Osteoblast (primary cell): ENCODE results near the gene REXO1. TPM values are rescaled to one million over a fixed set of nuclear protein-coding genes. Genes with fewer than 3 reads are reported as not detected.
"Not testable (repeated sequence)": the region's sequence is repeated elsewhere in the genome, so short reads cannot be mapped to it uniquely, and the experiment has no call there.

ENCODE experiments used
- DNase-seq: peaks from one replicate; pipeline ENCODE4 v3.0.0; 2011; ENCODE audit warnings: low spot score, mixed read lengths; ENCODE audit not compliant: insufficient read length; ENCODE audit errors: missing footprints
- H2AFZ ChIP-seq: 2 replicates; pipeline ENCODE4 v1.6.0; 2011; ENCODE audit warnings: mild to moderate bottlenecking, low read length
- H3K27ac ChIP-seq: 2 replicates; pipeline ENCODE4 v1.5.1; 2011; ENCODE audit warnings: mild to moderate bottlenecking, low read depth, low read length, moderate library complexity
- H3K27me3 ChIP-seq: 2 replicates; pipeline ENCODE4 v1.6.0; 2012; ENCODE audit warnings: mild to moderate bottlenecking, control low read depth, inconsistent platforms, low read length, moderate library complexity; ENCODE audit not compliant: insufficient read depth
- H3K36me3 ChIP-seq: 2 replicates; pipeline ENCODE4 v1.5.1; 2011; ENCODE audit warnings: mild to moderate bottlenecking, low read length, control low read depth, moderate library complexity; ENCODE audit not compliant: insufficient read depth
- H3K4me1 ChIP-seq: 2 replicates; pipeline ENCODE4 v1.5.1; 2011; ENCODE audit warnings: mild to moderate bottlenecking, low read length, control low read depth, moderate library complexity; ENCODE audit not compliant: insufficient read depth
- H3K4me2 ChIP-seq: 2 replicates; pipeline ENCODE4 v1.6.0; 2011; ENCODE audit warnings: mild to moderate bottlenecking, low read length; ENCODE audit not compliant: insufficient read depth
- H3K4me3 ChIP-seq: fragments of 200-600 bp; sonication (generic); 3 replicates; pipeline ENCODE4 v1.5.1; 2012; ENCODE audit warnings: mild to moderate bottlenecking, low read length, inconsistent platforms; ENCODE audit not compliant: insufficient read depth
- H3K79me2 ChIP-seq: 2 replicates; pipeline ENCODE4 v1.6.0; 2012; ENCODE audit warnings: mild to moderate bottlenecking, low read length, control low read depth, inconsistent platforms; ENCODE audit not compliant: insufficient read depth
- H3K9me3 ChIP-seq: 2 replicates; pipeline ENCODE4 v1.5.1; 2011; ENCODE audit warnings: low read depth, low read length, control low read depth
- H4K20me1 ChIP-seq: 2 replicates; pipeline ENCODE4 v1.6.0; 2012; ENCODE audit warnings: mild to moderate bottlenecking, low read length, control low read depth; ENCODE audit not compliant: insufficient read depth
- CTCF ChIP-seq: IDR thresholded peaks from 2 replicates; pipeline ENCODE4 v1.5.1; 2011; ENCODE audit warnings: mild to moderate bottlenecking, low read depth, low read length, moderate library complexity; ENCODE audit errors: extremely low read depth
- total RNA-seq: library from RNA; depleted of rRNA; stranded (reverse); fragments of >200 nt; gene quantifications from 2 replicates; pipeline ENCODE4 v1.2.3, GENCODE V29; 2012

Gene REXO1
- total RNA-seq, 1 donor, result 9.4 TPM

DNA sequence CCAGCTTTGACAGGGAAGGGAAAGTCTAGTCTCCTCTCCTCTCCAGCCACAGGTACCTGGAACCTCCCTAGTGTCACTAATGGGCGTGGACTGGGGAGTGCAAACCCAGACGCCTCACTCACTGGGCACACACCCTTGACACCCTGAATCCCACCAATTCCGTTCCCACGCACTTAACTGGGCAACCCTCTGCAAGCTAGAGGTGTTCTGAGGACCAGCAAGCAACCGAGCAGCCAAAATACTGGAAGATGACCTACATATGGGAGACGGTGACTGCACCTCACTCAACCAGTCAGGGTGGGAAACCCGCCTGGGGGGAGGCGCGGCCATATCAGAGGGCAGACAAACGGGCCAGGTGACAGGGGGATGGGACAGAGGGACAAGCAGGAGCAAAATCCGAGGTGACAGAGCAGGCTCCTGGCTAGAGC, 36.0 kb upstream of the REXO1 start:
- H3K4me3 ChIP-seq, result peak overlapping the region; percentile 94

DNA sequence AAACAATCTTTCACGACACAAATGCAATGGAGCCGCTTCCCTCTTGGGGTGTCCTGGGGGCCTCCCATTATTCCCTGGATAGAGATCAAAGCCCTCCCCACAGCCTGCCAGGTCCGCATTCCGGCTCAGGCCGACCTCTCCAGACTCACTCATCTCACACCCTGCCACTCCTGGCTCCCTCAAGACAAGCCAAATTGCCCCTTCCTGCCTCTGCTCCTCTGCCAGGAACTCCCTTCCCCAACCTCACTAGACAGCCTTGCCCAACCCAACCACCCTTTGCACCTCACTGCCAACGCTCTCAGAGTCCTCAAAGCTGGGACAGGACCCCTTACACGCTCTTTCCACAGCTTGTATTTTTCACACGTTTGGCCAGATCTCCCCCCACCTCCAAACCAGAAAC, 35.5 kb upstream of the REXO1 start:
- TF ChIP-seq CTCF, result no peak
- H3K79me2 ChIP-seq, result peaks cover 47% of the 10 kb centered on the region
- peaks cover 38% of the 10 kb centered on the region for H4K20me1 ChIP-seq
- DNase-seq, result peak; percentile 92
- no peak overlapping the region for H2AFZ ChIP-seq
- no peaks in the 10 kb centered on the region for H3K27me3 ChIP-seq
- no peaks in the 10 kb centered on the region for H3K36me3 ChIP-seq
- peak overlapping the region; percentile 94 for H3K4me3 ChIP-seq
- H3K4me2 ChIP-seq, result peak overlapping the region; percentile 96
- H3K27ac ChIP-seq, result no peak overlapping the region
- peaks cover 10% of the 10 kb centered on the region for H3K4me1 ChIP-seq
- no peaks in the 10 kb centered on the region for H3K9me3 ChIP-seq

More for the DNA sequence above, 36.0 kb upstream of the REXO1 start:
- Histone ChIP-seq H3K36me3 (no peaks in the 10 kb centered on the region), H2AFZ (peak overlapping the region; percentile 72), H3K9me3 (no peaks in the 10 kb centered on the region), H4K20me1 (peaks cover 38% of the 10 kb centered on the region), H3K79me2 (peaks cover 47% of the 10 kb centered on the region), H3K4me1 (peaks cover 10% of the 10 kb centered on the region), H3K27me3 (no peaks in the 10 kb centered on the region), H3K27ac (peak overlapping the region; percentile 80), H3K4me2 (peak overlapping the region; percentile 96)
- no peak for TF ChIP-seq CTCF
- DNase-seq, result peak; percentile 93

- DNase-seq, result peak; percentile 89
- Histone ChIP-seq H3K4me2 (peak overlapping the region; percentile 96), H3K27me3 (no peaks in the 10 kb centered on the region), H3K9me3 (no peaks in the 10 kb centered on the region), H3K4me1 (peaks cover 10% of the 10 kb centered on the region), H2AFZ (no peak overlapping the region), H3K36me3 (no peaks in the 10 kb centered on the region), H3K27ac (no peak overlapping the region), H3K4me3 (peak overlapping the region; percentile 94), H4K20me1 (peaks cover 38% of the 10 kb centered on the region), H3K79me2 (peaks cover 47% of the 10 kb centered on the region)
- no peak for TF ChIP-seq CTCF
Measured at GRCh38 chr19:1882786-1883692, 34.8 kb upstream of the REXO1 start.

GRCh38 chr19:1882089-1882785, 34.0 kb upstream of the REXO1 start:
- peaks cover 47% of the 10 kb centered on the region for H3K79me2 ChIP-seq
- no peak for TF ChIP-seq CTCF
- peak; percentile 72 for DNase-seq
- no peaks in the 10 kb centered on the region for H3K9me3 ChIP-seq
- H4K20me1 ChIP-seq, result peaks cover 38% of the 10 kb centered on the region
- H3K4me3 ChIP-seq, result no peak overlapping the region
- no peak overlapping the region for H3K4me2 ChIP-seq
- no peak overlapping the region for H3K27ac ChIP-seq
- no peaks in the 10 kb centered on the region for H3K36me3 ChIP-seq
- H3K4me1 ChIP-seq, result peaks cover 10% of the 10 kb centered on the region
- H3K27me3 ChIP-seq, result no peaks in the 10 kb centered on the region
- H2AFZ ChIP-seq, result no peak overlapping the region

GRCh38 chr19:1881393-1882088, 33.3 kb upstream of the REXO1 start:
- H3K4me2 ChIP-seq, H3K27me3 ChIP-seq, H3K9me3 ChIP-seq, H3K27ac ChIP-seq, H2AFZ ChIP-seq, H3K4me3 ChIP-seq, H3K36me3 ChIP-seq: not testable (repeated sequence)
- peak; percentile 46 for DNase-seq
- Histone ChIP-seq H4K20me1 (peaks cover 38% of the 10 kb centered on the region), H3K79me2 (peaks cover 48% of the 10 kb centered on the region), H3K4me1 (peaks cover 11% of the 10 kb centered on the region)
